Stomach (tissue), 9 donors: Measurements from ENCODE around the gene RPS6KA2. TPM values are rescaled to one million over a fixed set of nuclear protein-coding genes. Genes with fewer than 3 reads are reported as not detected.

Experiments
- DNase-seq, 2 donors: peaks; one replicate each; pipeline versions ENCODE4 v3.0.0 to v3.0.0-alpha.2; 2013 to 2019
- H3K27ac ChIP-seq, 5 donors: fragments of 200-600 bp in 4 of 5; sonication (generic) in 4 of 5; one replicate each; pipeline ENCODE4 v1.5.1; 2013 to 2019; ENCODE audit warnings: mild to moderate bottlenecking in 1 of 5, moderate library complexity in 1 of 5
- H3K27me3 ChIP-seq, 3 donors: fragments of 200-600 bp; sonication (generic); one replicate each; pipeline ENCODE4 v1.5.1; 2017 to 2019; ENCODE audit warnings: mixed run types in 1 of 3
- H3K36me3 ChIP-seq, 4 donors: fragments of 200-600 bp; sonication (generic); 1 replicate in 3 of 4; 2 replicates in 1 of 4; pipeline ENCODE4 v1.5.1; 2016 to 2019
- H3K4me1 ChIP-seq, 4 donors: fragments of 200-600 bp; sonication (generic); one replicate each; pipeline ENCODE4 v1.5.1; 2016 to 2019
- H3K4me3 ChIP-seq, 4 donors: fragments of 200-600 bp; sonication (generic) in 3 of 4; one replicate each; pipeline ENCODE4 v1.5.1; 2016 to 2019; ENCODE audit warnings: mild to moderate bottlenecking in 1 of 4
- H3K9me3 ChIP-seq, 4 donors: fragments of 200-600 bp; sonication (generic); one replicate each; pipeline ENCODE4 v1.5.1; 2016 to 2019
- CTCF ChIP-seq, 7 experiments: fragments of 450-650 bp in 4 of 7; fragments of 200-600 bp in 3 of 7; sonication (generic) in 3 of 7; IDR thresholded peaks; one replicate each; pipeline ENCODE4 v1.5.1; 2016 to 2019; ENCODE audit warnings: antibody characterized with exemption in 7 of 7, control low read depth in 2 of 7, mild to moderate bottlenecking in 1 of 7
- EP300 ChIP-seq: sonication (generic); formaldehyde crosslinking; IDR thresholded peaks from one replicate; pipeline ENCODE4 v1.6.1; 2017; ENCODE audit warnings: antibody characterized with exemption
- POLR2A ChIP-seq, 4 donors: fragments of 450-650 bp; IDR thresholded peaks; one replicate each; pipeline ENCODE4 v1.6.1; 2016; ENCODE audit warnings: antibody characterized with exemption in 4 of 4, control low read depth in 2 of 4, mild to moderate bottlenecking in 1 of 4, moderate library complexity in 1 of 4
- POLR2AphosphoS5 ChIP-seq, 3 donors: sonication (generic); formaldehyde crosslinking; IDR thresholded peaks; one replicate each; pipeline ENCODE4 v1.6.1; 2016; ENCODE audit warnings: antibody characterized with exemption in 3 of 3
- WGBS, 5 donors: extraction: QIAGEN DNeasy Blood & Tissue Kit in 3 of 5; methylation state at CpG; one replicate each; pipeline versions ENCODE4 v1.1.5 to v1.1.7; 2013 to 2018; 5-methylcytosine and 5-hydroxymethylcytosine counted together
- intact Hi-C: fragments of 100-400 bp; cut with DNase I; formaldehyde crosslinking; loops from one replicate; pipeline ENCODE4 v1.15.1; 2023; ENCODE audit warnings: low total_unique reads
- polyA plus RNA-seq, 3 donors: library from polyadenylated mRNA; stranded (reverse); fragments of 200-250 nt; gene quantifications; one replicate each; pipeline ENCODE4 v1.2.3, GENCODE V29; 2013
- total RNA-seq, 5 donors: library from RNA; depleted of rRNA; stranded (reverse); fragments of >200 nt; gene quantifications; one replicate each; pipeline versions ENCODE4 v1.1.0 to v1.2.3, GENCODE V29; 2014 to 2016
- donor health status: healthy with polysubstance abuse.
- donor health status: Bipolar disorder and iron deficiency.
- donor health status: healthy.

RPS6KA2 gene
- total and polyA plus RNA-seq, 8 donors: 10.9 to 150 (median 68.0) TPM

- no peak for TF ChIP-seq EP300
- no peak for TF ChIP-seq POLR2AphosphoS5 (IDR thresholded peaks at IDR 0.05)
- no peak for TF ChIP-seq CTCF (IDR thresholded peaks at IDR 0.05)
- TF ChIP-seq POLR2A (IDR thresholded peaks at IDR 0.05): no peak
- no peak overlapping the region for H3K4me3 ChIP-seq
- peak in 1 of 2 donors; percentile 40 for DNase-seq
- no peaks in the 10 kb centered on the region for H3K9me3 ChIP-seq
- H3K27ac ChIP-seq: peak overlapping the region in 1 of 5 donors; percentile 18
- intact Hi-C loops: no loop called here
- 67 to 73% (median 69%) methylated on average over 11 of the region's 11 CpGs for WGBS, 5 donors
- no peaks in the 10 kb centered on the region for H3K36me3 ChIP-seq
- no peaks in the 10 kb centered on the region for H3K27me3 ChIP-seq
- peaks cover 13 to 40% (median 21%) of the 10 kb centered on the region in 4 donors for H3K4me1 ChIP-seq
These were observed 38.2 kb downstream of the RPS6KA2 start for GRCh38 chr6:166588691-166589336.

DNA sequence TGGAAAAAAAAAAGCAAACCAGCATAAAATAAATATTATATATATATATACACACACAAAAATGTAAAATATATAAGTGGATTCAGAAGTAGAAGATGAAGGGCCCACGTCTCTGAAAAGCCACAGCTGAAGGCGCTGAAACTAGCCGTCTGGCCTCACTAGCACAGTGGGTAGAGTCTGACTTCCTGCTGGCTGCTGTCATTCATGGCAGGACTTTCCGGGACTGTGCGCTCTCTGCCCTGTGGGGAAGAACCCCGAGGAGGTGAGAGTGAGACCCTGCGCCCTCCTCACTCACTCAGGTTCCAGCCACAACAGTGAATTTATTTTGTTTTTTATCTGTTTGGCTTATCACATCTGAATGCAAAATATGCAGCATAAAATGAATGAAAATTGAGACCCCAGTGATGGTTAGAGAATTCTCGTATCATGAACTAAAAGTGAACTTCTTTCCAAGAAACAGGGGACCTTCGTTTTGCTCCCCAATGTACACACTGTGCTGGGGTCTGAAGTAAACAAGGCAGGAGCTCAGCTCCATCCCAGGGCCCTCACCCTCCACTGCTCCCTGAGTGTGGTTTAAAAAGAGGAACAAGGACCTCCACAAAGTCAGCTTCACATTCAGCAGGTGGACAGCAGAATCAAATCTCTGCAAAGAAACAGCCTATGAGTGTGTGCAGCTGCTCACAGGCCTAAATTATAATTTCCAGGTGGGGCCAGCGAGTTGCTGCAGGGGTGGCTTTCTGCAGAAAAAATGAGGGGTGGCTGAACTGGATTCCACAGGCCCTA is 39.2 kb downstream of the RPS6KA2 start:
- no peak for DNase-seq
- Histone ChIP-seq H3K4me1 (peaks cover 13 to 42% (median 21%) of the 10 kb centered on the region in 4 donors), H3K27ac (no peak overlapping the region), H3K27me3 (no peaks in the 10 kb centered on the region), H3K4me3 (no peak overlapping the region), H3K9me3 (no peaks in the 10 kb centered on the region), H3K36me3 (no peaks in the 10 kb centered on the region)
- TF ChIP-seq CTCF (IDR thresholded peaks at IDR 0.05) (no peak), POLR2AphosphoS5 (IDR thresholded peaks at IDR 0.05) (no peak), EP300 (no peak), POLR2A (IDR thresholded peaks at IDR 0.05) (no peak)
- 75 to 81% (median 77%) methylated on average over 10 of the region's 10 CpGs for WGBS, 5 donors
- intact Hi-C loops: no loop called here

GRCh38 chr6:166586424-166587156 is 40.5 kb downstream of the RPS6KA2 start, which contains the start of gene RAMACL:
Gene RAMACL (minus strand): TSS chr6:166586678. CDS start chr6:166586477, 201 bp downstream.
- TF ChIP-seq POLR2A (IDR thresholded peaks at IDR 0.05) (no peak), EP300 (no peak), POLR2AphosphoS5 (IDR thresholded peaks at IDR 0.05) (no peak)
- no peak within 1 kb of the TSS for H3K27ac ChIP-seq
- peak; percentile 40 to 61 for DNase-seq
- peaks cover 13 to 42% (median 18%) of the 10 kb centered on the region in 4 donors for H3K4me1 ChIP-seq
- no peaks in the 10 kb centered on the region for H3K27me3 ChIP-seq
- H3K9me3 ChIP-seq: no peaks in the 10 kb centered on the region
- no peak within 1 kb of the TSS for H3K4me3 ChIP-seq
- WGBS, 5 donors: 91 to 97% (median 95%) methylated on average over 7 to 9 of the region's 9 CpGs
- intact Hi-C loops: no loop called here
- no peaks in the 10 kb centered on the region for H3K36me3 ChIP-seq

- Histone ChIP-seq H3K36me3 (no peaks in the 10 kb centered on the region), H3K27ac (no peak overlapping the region), H3K9me3 (no peaks in the 10 kb centered on the region), H3K27me3 (no peaks in the 10 kb centered on the region), H3K4me3 (no peak overlapping the region), H3K4me1 (peaks cover 13 to 36% (median 15%) of the 10 kb centered on the region in 4 donors)
- no peak for DNase-seq
- 75 to 90% (median 83%) methylated on average over 12 of the region's 12 CpGs for WGBS, 5 donors
- TF ChIP-seq POLR2AphosphoS5 (IDR thresholded peaks at IDR 0.05) (no peak), EP300 (no peak)
- intact Hi-C loops: no loop called here
These were observed 42.1 kb downstream of the RPS6KA2 start for GRCh38 chr6:166584853-166585429.

GRCh38 chr6:166584155-166584554 is 42.9 kb downstream of the RPS6KA2 start:
- Histone ChIP-seq H3K27ac (no peak overlapping the region), H3K4me3 (no peak overlapping the region), H3K36me3 (no peaks in the 10 kb centered on the region), H3K4me1 (peaks cover 9 to 28% (median 12%) of the 10 kb centered on the region in 4 donors), H3K27me3 (no peaks in the 10 kb centered on the region), H3K9me3 (no peaks in the 10 kb centered on the region)
- no peak for DNase-seq
- no peak for TF ChIP-seq POLR2AphosphoS5 (IDR thresholded peaks at IDR 0.05)
- TF ChIP-seq EP300: no peak
- no peak for TF ChIP-seq CTCF (IDR thresholded peaks at IDR 0.05)
- TF ChIP-seq POLR2A (IDR thresholded peaks at IDR 0.05): no peak
- WGBS, 5 donors: 80 to 91% (median 86%) methylated on average over 3 of the region's 3 CpGs
- intact Hi-C loops: no loop called here
